Epithelial cell of esophagus (primary cell): ENCODE results near the gene NBEAL2.
A peak's percentile ranks its signal among the peaks of the same experiment; 100 is the strongest.

ENCODE experiments used
- DNase-seq: peaks from one replicate; pipeline ENCODE4 v3.0.0; 2010; ENCODE audit warnings: low read depth
- H3K4me3 ChIP-seq: 2 replicates; pipeline ENCODE4 v1.5.1; 2011; ENCODE audit warnings: mild to moderate bottlenecking, low read length, control low read depth
- CTCF ChIP-seq: IDR thresholded peaks from 2 replicates; pipeline ENCODE4 v1.5.1; 2011; ENCODE audit warnings: low read depth, mild to moderate bottlenecking, low read length, control low read depth, inconsistent platforms; ENCODE audit not compliant: insufficient read depth; ENCODE audit errors: missing control alignments

Gene NBEAL2

GRCh38 chr3:47006145-47006651, 26.7 kb downstream of the NBEAL2 start:
- no peak for TF ChIP-seq CTCF
- H3K4me3 ChIP-seq: no peak overlapping the region
- DNase-seq: no peak

GRCh38 chr3:47007001-47007400, 27.5 kb downstream of the NBEAL2 start:
- DNase-seq: no peak
- TF ChIP-seq CTCF: no peak
- H3K4me3 ChIP-seq: no peak overlapping the region

GRCh38 chr3:47007482-47008233, 28.2 kb downstream of the NBEAL2 start:
- H3K4me3 ChIP-seq: no peak overlapping the region
- TF ChIP-seq CTCF: no peak

GRCh38 chr3:47008234-47008796, 28.8 kb downstream of the NBEAL2 start:
- no peak overlapping the region for H3K4me3 ChIP-seq
- no peak for DNase-seq
- no peak for TF ChIP-seq CTCF

More at GRCh38 chr3:47007482-47008233, 28.2 kb downstream of the NBEAL2 start:
- no peak for DNase-seq

GRCh38 chr3:47008851-47009224, 29.4 kb downstream of the NBEAL2 start:
- H3K4me3 ChIP-seq: peak overlapping the region; percentile 11
- no peak for DNase-seq
- TF ChIP-seq CTCF: no peak

- H3K4me3 ChIP-seq: peak overlapping the region; percentile 30
- no peak for TF ChIP-seq CTCF
- peak; percentile 83 for DNase-seq
These were observed 30.0 kb downstream of the NBEAL2 start for GRCh38 chr3:47009225-47010110.
